ENCODE data around the gene TNFSF11. TPM values are rescaled to one million over a fixed set of nuclear protein-coding genes. Genes with fewer than 3 reads are reported as not detected.

The TNFSF11 gene
- total RNA-seq, 1 donor from 2014 or later: not detected

- H3K27me3 ChIP-seq: no peaks in the 10 kb centered on the region
- H3K9me3 ChIP-seq: no peaks in the 10 kb centered on the region
- H3K36me3 ChIP-seq: no peaks in the 10 kb centered on the region
- no peak for TF ChIP-seq CTCF (IDR thresholded peaks at IDR 0.05)
- no peak overlapping the region for H3K27ac ChIP-seq
- intact Hi-C loops (cut with DNase I): no loop called here
- no peak for DNase-seq (ENCODE audit: low spot score in 2 of 2)
- H3K4me1 ChIP-seq: no peaks in the 10 kb centered on the region
- H3K4me3 ChIP-seq: no peak overlapping the region
These were observed 29.0 kb downstream of the TNFSF11 start for GRCh38 chr13:42602906-42603305.

GRCh38 chr13:42603571-42603970 is 29.6 kb downstream of the TNFSF11 start:
- H3K27ac ChIP-seq: no peak overlapping the region
- TF ChIP-seq CTCF (IDR thresholded peaks at IDR 0.05): no peak

DNA sequence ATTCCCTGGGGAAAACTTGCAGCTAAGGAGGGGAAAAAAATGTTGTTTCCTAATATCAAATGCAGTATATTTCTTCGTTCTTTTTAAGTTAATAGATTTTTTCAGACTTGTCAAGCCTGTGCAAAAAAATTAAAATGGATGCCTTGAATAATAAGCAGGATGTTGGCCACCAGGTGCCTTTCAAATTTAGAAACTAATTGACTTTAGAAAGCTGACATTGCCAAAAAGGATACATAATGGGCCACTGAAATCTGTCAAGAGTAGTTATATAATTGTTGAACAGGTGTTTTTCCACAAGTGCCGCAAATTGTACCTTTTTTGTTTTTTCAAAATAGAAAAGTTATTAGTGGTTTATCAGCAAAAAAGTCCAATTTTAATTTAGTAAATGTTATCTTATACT is 33.6 kb downstream of the TNFSF11 start:
- Histone ChIP-seq H3K4me3 (no peak overlapping the region), H3K27ac (no peak overlapping the region), H3K9me3 (no peaks in the 10 kb centered on the region), H3K36me3 (no peaks in the 10 kb centered on the region), H3K27me3 (no peaks in the 10 kb centered on the region), H3K4me1 (no peaks in the 10 kb centered on the region)
- no peak for DNase-seq (ENCODE audit: low spot score in 2 of 2)
- intact Hi-C loops (cut with DNase I): no loop called here
- TF ChIP-seq CTCF (IDR thresholded peaks at IDR 0.05): no peak

More at GRCh38 chr13:42603571-42603970, 29.6 kb downstream of the TNFSF11 start:
- Histone ChIP-seq H3K36me3 (no peaks in the 10 kb centered on the region), H3K27me3 (no peaks in the 10 kb centered on the region), H3K4me3 (no peak overlapping the region), H3K9me3 (no peaks in the 10 kb centered on the region), H3K4me1 (no peaks in the 10 kb centered on the region)
- no peak for DNase-seq (ENCODE audit: low spot score in 2 of 2)
- intact Hi-C loops (cut with DNase I): no loop called here

GRCh38 chr13:42610649-42611048 is 36.7 kb downstream of the TNFSF11 start:
- Histone ChIP-seq H3K4me3 (no peak overlapping the region), H3K4me1 (no peaks in the 10 kb centered on the region), H3K36me3 (no peaks in the 10 kb centered on the region), H3K9me3 (no peaks in the 10 kb centered on the region), H3K27ac (no peak overlapping the region), H3K27me3 (no peaks in the 10 kb centered on the region)
- intact Hi-C loops (cut with DNase I): no loop called here
- no peak for DNase-seq (ENCODE audit: low spot score in 2 of 2)
- no peak for TF ChIP-seq CTCF (IDR thresholded peaks at IDR 0.05)

- H3K36me3 ChIP-seq: no peaks in the 10 kb centered on the region
- no peak for TF ChIP-seq CTCF (IDR thresholded peaks at IDR 0.05)
- H3K27me3 ChIP-seq: no peaks in the 10 kb centered on the region
- no peaks in the 10 kb centered on the region for H3K4me1 ChIP-seq
- H3K4me3 ChIP-seq: no peak overlapping the region
- H3K27ac ChIP-seq: no peak overlapping the region
- H3K9me3 ChIP-seq: no peaks in the 10 kb centered on the region
- no peak for DNase-seq (ENCODE audit: low spot score in 2 of 2)
- intact Hi-C loops (cut with DNase I): no loop called here
These were observed 37.3 kb downstream of the TNFSF11 start for GRCh38 chr13:42611086-42611779.
